Neural cell (in vitro differentiated cells): ENCODE measurements around the gene ZNF512B. TPM values are rescaled to one million over a fixed set of nuclear protein-coding genes. Genes with fewer than 3 reads are reported as not detected.

Source experiments
- H2AFZ ChIP-seq: fragments of 200-600, 300-800 bp; sonication (generic), shearing (Covaris generic); 2 replicates; pipeline ENCODE4 v1.6.0; 2014; ENCODE audit warnings: low read depth, mild to moderate bottlenecking, antibody characterized with exemption, low read length, moderate library complexity
- H3F3A ChIP-seq: fragments of 200-600 bp; shearing (Covaris generic); 2 replicates; pipeline ENCODE4 v1.6.1; 2016; ENCODE audit warnings: mild to moderate bottlenecking, moderate library complexity, mixed read lengths, antibody characterized with exemption, low read length; ENCODE audit not compliant: insufficient read depth, poor library complexity, severe bottlenecking
- H3K27ac ChIP-seq: fragments of 200-600, 300-800 bp; sonication (generic), shearing (Covaris generic); 2 replicates; pipeline ENCODE4 v1.5.1; 2014; ENCODE audit warnings: mild to moderate bottlenecking, low read length, moderate library complexity
- H3K27me3 ChIP-seq: fragments of 300-800, 200-600 bp; sonication (generic), shearing (Covaris generic); 2 replicates; pipeline ENCODE4 v1.6.0; 2014; ENCODE audit warnings: mild to moderate bottlenecking, low read depth, low read length, moderate library complexity; ENCODE audit not compliant: insufficient read depth
- H3K36me3 ChIP-seq: fragments of 300-800, 200-600 bp; sonication (generic), shearing (Covaris generic); 2 replicates; pipeline ENCODE4 v1.5.1; 2014; ENCODE audit warnings: mild to moderate bottlenecking, antibody characterized with exemption, low read length, moderate library complexity; ENCODE audit not compliant: insufficient read depth
- H3K4me2 ChIP-seq: fragments of 300-800, 200-600 bp; sonication (generic), shearing (Covaris generic); 2 replicates; pipeline ENCODE4 v1.6.0; 2014; ENCODE audit warnings: mild to moderate bottlenecking, low read length
- H3K4me3 ChIP-seq: fragments of 300-800, 200-600 bp; sonication (generic), shearing (Covaris generic); 2 replicates; pipeline ENCODE4 v1.5.1; 2014; ENCODE audit warnings: mild to moderate bottlenecking, low read length, moderate library complexity
- H3K79me2 ChIP-seq: fragments of 200-600 bp; shearing (Covaris generic); replicated peaks from 2 replicates; pipeline ENCODE4 v1.6.0; 2014; ENCODE audit warnings: mild to moderate bottlenecking, low read length, moderate library complexity; ENCODE audit not compliant: insufficient read depth
- H3K9ac ChIP-seq: fragments of 300-800, 200-600 bp; sonication (generic), shearing (Covaris generic); 2 replicates; pipeline ENCODE4 v1.6.1; 2016; ENCODE audit warnings: mild to moderate bottlenecking, low read length, mixed read lengths
- H3K9me2 ChIP-seq: fragments of 200-600 bp; shearing (Covaris generic); 2 replicates; pipeline ENCODE4 v1.6.1; 2016; ENCODE audit warnings: mild to moderate bottlenecking, low read length, mixed read lengths; ENCODE audit not compliant: insufficient read depth
- H3K9me3 ChIP-seq: fragments of 200-600, 300-800 bp; sonication (generic), shearing (Covaris generic); 2 replicates; pipeline ENCODE4 v1.6.1; 2016; ENCODE audit warnings: mild to moderate bottlenecking, mixed run types, low read length, moderate library complexity, mixed read lengths
- H4K20me1 ChIP-seq: fragments of 200-600 bp; shearing (Covaris generic); 2 replicates; pipeline ENCODE4 v1.6.1; 2016; ENCODE audit warnings: mild to moderate bottlenecking, mixed run types; ENCODE audit not compliant: insufficient read depth
- EP300 ChIP-seq: fragments of 450-650 bp; conservative IDR thresholded peaks from 2 replicates; pipeline ENCODE4 v1.6.1; 2014; ENCODE audit warnings: antibody characterized with exemption, mild to moderate bottlenecking, moderate library complexity; ENCODE audit not compliant: poor library complexity, severe bottlenecking
- EZH2 ChIP-seq: fragments of 200-600, 300-800 bp; shearing (Covaris generic), sonication (generic); IDR thresholded peaks from 2 replicates; pipeline ENCODE4 v1.6.1; 2014; ENCODE audit warnings: antibody characterized with exemption, low read length, borderline replicate concordance, mild to moderate bottlenecking; ENCODE audit not compliant: insufficient read depth, poor library complexity, severe bottlenecking
- MXI1 ChIP-seq: fragments of 450-650 bp; conservative IDR thresholded peaks from 2 replicates; pipeline ENCODE4 v1.6.1; 2014; ENCODE audit warnings: antibody characterized with exemption, mild to moderate bottlenecking; ENCODE audit not compliant: poor library complexity, severe bottlenecking
- POLR2AphosphoS5 ChIP-seq: IDR thresholded peaks from 2 replicates; pipeline ENCODE4 v1.6.1; 2012
- RAD21 ChIP-seq: fragments of 450-650 bp; conservative IDR thresholded peaks from 2 replicates; pipeline ENCODE4 v1.6.1; 2014; ENCODE audit warnings: antibody characterized with exemption, mild to moderate bottlenecking, moderate library complexity
- SMC3 ChIP-seq: fragments of 450-650 bp; conservative IDR thresholded peaks from 2 replicates; pipeline ENCODE4 v1.6.1; 2014; ENCODE audit warnings: antibody characterized with exemption, mild to moderate bottlenecking, moderate library complexity; ENCODE audit not compliant: poor library complexity
- TAF1 ChIP-seq: IDR thresholded peaks from 2 replicates; pipeline ENCODE4 v1.6.1; 2012; ENCODE audit warnings: low read depth
- polyA plus RNA-seq: library from polyadenylated mRNA; depleted of rRNA; stranded (reverse); fragments of >200 nt; gene quantifications from 2 replicates; pipeline ENCODE4 v1.2.3, GENCODE V29; 2014
- TF ChIP-seq, protein P1 (sequence below): fragments of 450-650 bp; IDR thresholded peaks from 2 replicates; pipeline ENCODE4 v1.5.1; 2014; ENCODE audit warnings: antibody characterized with exemption, mild to moderate bottlenecking, moderate library complexity; ENCODE audit not compliant: poor library complexity, severe bottlenecking
- TF ChIP-seq, protein P2 (sequence below): IDR thresholded peaks from 2 replicates; pipeline ENCODE4 v1.6.1; 2012; ENCODE audit warnings: borderline replicate concordance

The ZNF512B gene
- polyA plus RNA-seq, 1 donor from 2014 or later = 25.7 TPM

DNA sequence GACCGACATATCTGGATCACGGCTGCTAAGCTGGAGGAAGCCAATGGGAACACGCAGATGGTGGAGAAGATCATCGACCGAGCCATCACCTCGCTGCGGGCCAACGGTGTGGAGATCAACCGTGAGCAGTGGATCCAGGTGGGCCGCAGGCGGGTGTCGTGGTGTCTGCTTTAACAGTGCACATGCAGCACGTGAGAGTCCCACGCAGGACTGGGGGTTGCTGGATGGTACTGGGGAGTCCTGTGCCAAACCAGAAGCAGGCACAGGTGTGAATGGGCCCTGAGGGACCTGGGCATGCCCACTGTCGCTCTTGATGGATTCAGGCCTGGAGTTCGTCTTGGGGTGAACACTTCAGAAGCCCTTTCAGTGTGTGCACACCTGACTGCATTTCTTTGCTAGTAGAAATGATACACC, 41.6 kb upstream of the ZNF512B start:
- Histone ChIP-seq H4K20me1 (no peaks in the 10 kb centered on the region), H3K9me2 (no peaks in the 10 kb centered on the region), H3K4me2 (no peak overlapping the region), H3K9ac (no peak overlapping the region), H3K9me3 (no peaks in the 10 kb centered on the region), H3K4me3 (no peak overlapping the region), H3K36me3 (peaks cover 15% of the 10 kb centered on the region), H3K27me3 (no peaks in the 10 kb centered on the region), H3K79me2 (no peaks in the 10 kb centered on the region), H3F3A (no peaks in the 10 kb centered on the region), H3K27ac (no peak overlapping the region), H2AFZ (no peak overlapping the region)
- TF ChIP-seq EP300 (no peak), RAD21 (no peak), EZH2 (no peak), SMC3 (no peak), POLR2AphosphoS5 (no peak), MXI1 (no peak), TAF1 (no peak)
- TF ChIP-seq, protein P1, sequence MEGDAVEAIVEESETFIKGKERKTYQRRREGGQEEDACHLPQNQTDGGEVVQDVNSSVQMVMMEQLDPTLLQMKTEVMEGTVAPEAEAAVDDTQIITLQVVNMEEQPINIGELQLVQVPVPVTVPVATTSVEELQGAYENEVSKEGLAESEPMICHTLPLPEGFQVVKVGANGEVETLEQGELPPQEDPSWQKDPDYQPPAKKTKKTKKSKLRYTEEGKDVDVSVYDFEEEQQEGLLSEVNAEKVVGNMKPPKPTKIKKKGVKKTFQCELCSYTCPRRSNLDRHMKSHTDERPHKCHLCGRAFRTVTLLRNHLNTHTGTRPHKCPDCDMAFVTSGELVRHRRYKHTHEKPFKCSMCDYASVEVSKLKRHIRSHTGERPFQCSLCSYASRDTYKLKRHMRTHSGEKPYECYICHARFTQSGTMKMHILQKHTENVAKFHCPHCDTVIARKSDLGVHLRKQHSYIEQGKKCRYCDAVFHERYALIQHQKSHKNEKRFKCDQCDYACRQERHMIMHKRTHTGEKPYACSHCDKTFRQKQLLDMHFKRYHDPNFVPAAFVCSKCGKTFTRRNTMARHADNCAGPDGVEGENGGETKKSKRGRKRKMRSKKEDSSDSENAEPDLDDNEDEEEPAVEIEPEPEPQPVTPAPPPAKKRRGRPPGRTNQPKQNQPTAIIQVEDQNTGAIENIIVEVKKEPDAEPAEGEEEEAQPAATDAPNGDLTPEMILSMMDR = no peak
- TF ChIP-seq, protein P2, sequence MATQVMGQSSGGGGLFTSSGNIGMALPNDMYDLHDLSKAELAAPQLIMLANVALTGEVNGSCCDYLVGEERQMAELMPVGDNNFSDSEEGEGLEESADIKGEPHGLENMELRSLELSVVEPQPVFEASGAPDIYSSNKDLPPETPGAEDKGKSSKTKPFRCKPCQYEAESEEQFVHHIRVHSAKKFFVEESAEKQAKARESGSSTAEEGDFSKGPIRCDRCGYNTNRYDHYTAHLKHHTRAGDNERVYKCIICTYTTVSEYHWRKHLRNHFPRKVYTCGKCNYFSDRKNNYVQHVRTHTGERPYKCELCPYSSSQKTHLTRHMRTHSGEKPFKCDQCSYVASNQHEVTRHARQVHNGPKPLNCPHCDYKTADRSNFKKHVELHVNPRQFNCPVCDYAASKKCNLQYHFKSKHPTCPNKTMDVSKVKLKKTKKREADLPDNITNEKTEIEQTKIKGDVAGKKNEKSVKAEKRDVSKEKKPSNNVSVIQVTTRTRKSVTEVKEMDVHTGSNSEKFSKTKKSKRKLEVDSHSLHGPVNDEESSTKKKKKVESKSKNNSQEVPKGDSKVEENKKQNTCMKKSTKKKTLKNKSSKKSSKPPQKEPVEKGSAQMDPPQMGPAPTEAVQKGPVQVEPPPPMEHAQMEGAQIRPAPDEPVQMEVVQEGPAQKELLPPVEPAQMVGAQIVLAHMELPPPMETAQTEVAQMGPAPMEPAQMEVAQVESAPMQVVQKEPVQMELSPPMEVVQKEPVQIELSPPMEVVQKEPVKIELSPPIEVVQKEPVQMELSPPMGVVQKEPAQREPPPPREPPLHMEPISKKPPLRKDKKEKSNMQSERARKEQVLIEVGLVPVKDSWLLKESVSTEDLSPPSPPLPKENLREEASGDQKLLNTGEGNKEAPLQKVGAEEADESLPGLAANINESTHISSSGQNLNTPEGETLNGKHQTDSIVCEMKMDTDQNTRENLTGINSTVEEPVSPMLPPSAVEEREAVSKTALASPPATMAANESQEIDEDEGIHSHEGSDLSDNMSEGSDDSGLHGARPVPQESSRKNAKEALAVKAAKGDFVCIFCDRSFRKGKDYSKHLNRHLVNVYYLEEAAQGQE = no peak

DNA sequence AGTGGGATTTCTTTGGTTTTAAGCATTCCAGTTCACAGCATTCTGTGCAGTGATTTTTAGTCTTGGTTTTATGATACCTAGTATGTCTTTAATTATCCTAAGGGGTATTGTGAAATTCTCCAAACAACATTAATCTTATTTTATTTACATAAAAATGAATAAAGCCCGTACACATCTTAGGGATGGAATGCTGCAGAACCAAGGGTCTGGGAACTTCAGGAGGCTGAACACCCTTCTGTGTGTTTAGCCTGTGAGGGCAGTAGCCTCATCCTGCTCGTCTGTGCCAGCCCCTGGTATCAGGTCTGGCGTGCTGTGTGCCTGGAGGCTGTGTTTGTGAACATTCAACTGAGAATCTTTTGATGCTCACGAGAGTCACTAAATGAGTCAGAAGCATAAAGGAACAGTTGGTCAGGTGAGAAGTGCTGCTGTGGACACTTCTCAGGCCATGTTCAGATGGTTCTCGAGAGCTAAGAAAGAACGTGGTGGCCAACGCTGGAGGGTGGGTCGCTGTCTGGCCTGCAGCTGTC, 41.0 kb upstream of the ZNF512B start:
- H3K27ac ChIP-seq = no peak overlapping the region
- no peak for TF ChIP-seq EZH2
- peaks cover 14% of the 10 kb centered on the region for H3K36me3 ChIP-seq
- H3F3A ChIP-seq = no peaks in the 10 kb centered on the region
- no peaks in the 10 kb centered on the region for H4K20me1 ChIP-seq
- no peaks in the 10 kb centered on the region for H3K9me3 ChIP-seq
- no peaks in the 10 kb centered on the region for H3K27me3 ChIP-seq
- no peak overlapping the region for H3K4me2 ChIP-seq
- H3K9me2 ChIP-seq = no peaks in the 10 kb centered on the region
- no peaks in the 10 kb centered on the region for H3K79me2 ChIP-seq
- H3K9ac ChIP-seq = no peak overlapping the region
- H3K4me3 ChIP-seq = no peak overlapping the region
- no peak overlapping the region for H2AFZ ChIP-seq
